ENCODE data around the gene PPP1R16B.

DNA sequence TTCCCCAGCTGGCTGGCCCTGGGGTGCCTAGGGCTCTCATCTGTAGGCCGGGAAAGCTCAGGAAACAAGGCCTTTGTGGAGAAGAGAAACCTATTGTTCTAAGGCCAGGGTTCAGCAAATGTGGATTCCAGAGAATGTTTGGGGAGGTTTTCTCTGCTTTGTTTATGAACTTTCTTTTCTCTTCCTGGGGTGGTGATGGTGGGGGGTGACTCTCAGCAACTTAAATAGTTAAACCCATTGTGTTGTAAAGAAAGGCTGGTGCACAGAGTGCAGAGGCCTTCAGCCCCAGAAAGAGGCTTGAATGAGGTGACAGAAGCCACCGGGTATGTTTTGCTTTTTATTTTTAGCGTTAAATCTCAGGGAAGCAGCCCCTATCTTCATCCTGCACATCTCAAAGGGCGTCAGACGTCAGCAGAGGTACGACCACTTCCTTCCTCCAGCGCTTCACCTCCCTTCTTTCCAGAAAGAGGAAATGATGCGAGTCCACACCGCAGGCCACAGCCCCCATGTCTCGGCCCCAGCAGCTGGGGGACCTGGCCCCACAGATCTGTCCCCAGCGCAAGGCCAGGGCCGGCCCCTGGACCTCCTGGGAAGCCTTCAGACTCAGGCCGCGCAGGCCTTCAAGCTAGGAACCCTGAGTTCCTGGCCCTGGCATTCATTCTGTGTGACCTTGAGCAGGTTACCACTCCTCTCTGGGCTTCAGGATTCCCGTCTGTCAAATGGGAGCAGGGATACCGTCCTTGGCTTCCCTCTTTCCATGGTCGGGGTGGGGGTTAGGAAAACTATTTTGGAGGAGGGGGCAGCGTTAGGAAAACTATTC, 605 bp upstream of the PPP1R16B start:
- TF ChIP-seq, protein P1, sequence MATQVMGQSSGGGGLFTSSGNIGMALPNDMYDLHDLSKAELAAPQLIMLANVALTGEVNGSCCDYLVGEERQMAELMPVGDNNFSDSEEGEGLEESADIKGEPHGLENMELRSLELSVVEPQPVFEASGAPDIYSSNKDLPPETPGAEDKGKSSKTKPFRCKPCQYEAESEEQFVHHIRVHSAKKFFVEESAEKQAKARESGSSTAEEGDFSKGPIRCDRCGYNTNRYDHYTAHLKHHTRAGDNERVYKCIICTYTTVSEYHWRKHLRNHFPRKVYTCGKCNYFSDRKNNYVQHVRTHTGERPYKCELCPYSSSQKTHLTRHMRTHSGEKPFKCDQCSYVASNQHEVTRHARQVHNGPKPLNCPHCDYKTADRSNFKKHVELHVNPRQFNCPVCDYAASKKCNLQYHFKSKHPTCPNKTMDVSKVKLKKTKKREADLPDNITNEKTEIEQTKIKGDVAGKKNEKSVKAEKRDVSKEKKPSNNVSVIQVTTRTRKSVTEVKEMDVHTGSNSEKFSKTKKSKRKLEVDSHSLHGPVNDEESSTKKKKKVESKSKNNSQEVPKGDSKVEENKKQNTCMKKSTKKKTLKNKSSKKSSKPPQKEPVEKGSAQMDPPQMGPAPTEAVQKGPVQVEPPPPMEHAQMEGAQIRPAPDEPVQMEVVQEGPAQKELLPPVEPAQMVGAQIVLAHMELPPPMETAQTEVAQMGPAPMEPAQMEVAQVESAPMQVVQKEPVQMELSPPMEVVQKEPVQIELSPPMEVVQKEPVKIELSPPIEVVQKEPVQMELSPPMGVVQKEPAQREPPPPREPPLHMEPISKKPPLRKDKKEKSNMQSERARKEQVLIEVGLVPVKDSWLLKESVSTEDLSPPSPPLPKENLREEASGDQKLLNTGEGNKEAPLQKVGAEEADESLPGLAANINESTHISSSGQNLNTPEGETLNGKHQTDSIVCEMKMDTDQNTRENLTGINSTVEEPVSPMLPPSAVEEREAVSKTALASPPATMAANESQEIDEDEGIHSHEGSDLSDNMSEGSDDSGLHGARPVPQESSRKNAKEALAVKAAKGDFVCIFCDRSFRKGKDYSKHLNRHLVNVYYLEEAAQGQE (IDR thresholded peaks at IDR 0.05; ENCODE audit: borderline replicate concordance) = no peak
- TF ChIP-seq, protein P2, sequence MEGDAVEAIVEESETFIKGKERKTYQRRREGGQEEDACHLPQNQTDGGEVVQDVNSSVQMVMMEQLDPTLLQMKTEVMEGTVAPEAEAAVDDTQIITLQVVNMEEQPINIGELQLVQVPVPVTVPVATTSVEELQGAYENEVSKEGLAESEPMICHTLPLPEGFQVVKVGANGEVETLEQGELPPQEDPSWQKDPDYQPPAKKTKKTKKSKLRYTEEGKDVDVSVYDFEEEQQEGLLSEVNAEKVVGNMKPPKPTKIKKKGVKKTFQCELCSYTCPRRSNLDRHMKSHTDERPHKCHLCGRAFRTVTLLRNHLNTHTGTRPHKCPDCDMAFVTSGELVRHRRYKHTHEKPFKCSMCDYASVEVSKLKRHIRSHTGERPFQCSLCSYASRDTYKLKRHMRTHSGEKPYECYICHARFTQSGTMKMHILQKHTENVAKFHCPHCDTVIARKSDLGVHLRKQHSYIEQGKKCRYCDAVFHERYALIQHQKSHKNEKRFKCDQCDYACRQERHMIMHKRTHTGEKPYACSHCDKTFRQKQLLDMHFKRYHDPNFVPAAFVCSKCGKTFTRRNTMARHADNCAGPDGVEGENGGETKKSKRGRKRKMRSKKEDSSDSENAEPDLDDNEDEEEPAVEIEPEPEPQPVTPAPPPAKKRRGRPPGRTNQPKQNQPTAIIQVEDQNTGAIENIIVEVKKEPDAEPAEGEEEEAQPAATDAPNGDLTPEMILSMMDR (IDR thresholded peaks at IDR 0.05; ENCODE audit: poor library complexity, severe bottlenecking) = no peak
- TF ChIP-seq EZH2 (IDR thresholded peaks at IDR 0.05; ENCODE audit: borderline replicate concordance, insufficient read depth, low read length, poor library complexity, severe bottlenecking) (no peak), EP300 (conservative IDR thresholded peaks at IDR 0.05; ENCODE audit: poor library complexity, severe bottlenecking) (no peak), TAF1 (IDR thresholded peaks at IDR 0.05; ENCODE audit: low read depth) (no peak), POLR2AphosphoS5 (IDR thresholded peaks at IDR 0.05) (no peak), SMC3 (conservative IDR thresholded peaks at IDR 0.05; ENCODE audit: poor library complexity) (no peak)
